Activated CD4-positive, alpha-beta T cell treated with anti-CD3 and anti-CD28 coated beads for 36 hours (primary cell): ENCODE data around the gene TMEM123. TPM values are rescaled to one million over a fixed set of nuclear protein-coding genes. Genes with fewer than 3 reads are reported as not detected.

ENCODE experiments used
- ATAC-seq: fragments of 200-7000 bp; cut with Tn5 transposase; one replicate; pipeline ENCODE4 v1.10.0; 2021; ENCODE audit warnings: mild to moderate bottlenecking, moderate library complexity
- CTCF ChIA-PET: fragments of 350-600 bp; sonication (Branson Sonifier 250); formaldehyde crosslinking; loops from one replicate; lab custom pipeline; 2021; ENCODE audit warnings: antibody characterized with exemption; lab: Charles Lee
- POLR2A ChIA-PET: fragments of 350-600 bp; sonication (Branson Sonifier 250); formaldehyde crosslinking; loops from one replicate; lab custom pipeline; 2021; ENCODE audit warnings: antibody characterized with exemption, inconsistent platforms; lab: Charles Lee
- DNase-seq: peaks from one replicate; pipeline ENCODE4 v3.0.0-alpha.2; 2020
- H3K27ac Mint-ChIP-seq: one replicate; pipeline ENCODE4 v1.8.0; 2021; ENCODE audit warnings: mixed read lengths
- H3K27me3 Mint-ChIP-seq: one replicate; pipeline ENCODE4 v1.8.0; 2021; ENCODE audit warnings: mixed read lengths
- H3K36me3 Mint-ChIP-seq: one replicate; pipeline ENCODE4 v1.8.0; 2021; ENCODE audit warnings: low read depth, mixed read lengths
- H3K4me1 Mint-ChIP-seq: one replicate; pipeline ENCODE4 v1.8.0; 2021; ENCODE audit warnings: mixed read lengths
- H3K4me3 Mint-ChIP-seq: one replicate; pipeline ENCODE4 v1.8.0; 2021; ENCODE audit warnings: mild to moderate bottlenecking, moderate library complexity, mixed read lengths
- H3K9me3 Mint-ChIP-seq: one replicate; pipeline ENCODE4 v1.8.0; 2021; ENCODE audit warnings: low read depth, mixed read lengths
- intact Hi-C, 2 experiments: fragments of 100-400 bp; cut with DNase I in 1 of 2; cut with micrococcal nuclease in 1 of 2; formaldehyde crosslinking; loops; one replicate each; pipeline versions ENCODE4 v1.14.2 to v1.15.1; 2022 to 2024; cut with DNase I, micrococcal nuclease
- total RNA-seq, 2 experiments: library from RNA; stranded (reverse); gene quantifications; one replicate each; pipeline ENCODE4 v1.2.3, GENCODE V29; 2021

TMEM123 gene
- total RNA-seq, 2 experiments from 2014 or later, result 179 to 392 TPM

DNA sequence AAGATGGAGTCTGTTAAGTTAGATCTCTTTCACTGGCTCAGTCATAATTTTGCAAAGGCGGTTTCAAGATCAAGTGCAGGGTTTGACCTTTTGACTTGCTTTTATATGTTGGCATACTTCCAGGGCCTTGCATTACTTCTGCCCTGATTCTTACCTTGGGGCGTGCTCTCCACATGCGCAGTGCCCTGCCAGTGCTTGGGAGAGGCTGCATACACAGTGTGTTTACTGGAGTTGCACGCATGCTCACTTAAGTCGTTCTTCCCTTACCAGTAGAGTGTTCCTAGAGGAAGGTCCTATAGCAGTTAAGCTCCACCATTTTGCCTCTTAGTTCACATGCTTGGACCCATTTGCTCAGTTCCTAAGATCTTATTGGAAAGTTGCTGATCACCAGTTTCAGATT, 21.0 kb upstream of the TMEM123 start:
- Mint-ChIP-seq H3K4me3 (no peak overlapping the region), H3K27me3 (no peaks in the 10 kb centered on the region), H3K27ac (peak overlapping the region; percentile 71), H3K4me1 (peaks cover 92% of the 10 kb centered on the region), H3K36me3 (no peaks in the 10 kb centered on the region), H3K9me3 (no peaks in the 10 kb centered on the region)
- ATAC-seq (peak; percentile 11), DNase-seq (peak; percentile 52)
- ChIA-PET CTCF (interaction anchor here (0.6 to 1.3 kb wide), 2 partner anchors 51 to 123 kb away, joined by 3 read pairs; no protein-coding TSS in a partner anchor), POLR2A (no interaction called here)
- intact Hi-C loops, result no loop called here

DNA sequence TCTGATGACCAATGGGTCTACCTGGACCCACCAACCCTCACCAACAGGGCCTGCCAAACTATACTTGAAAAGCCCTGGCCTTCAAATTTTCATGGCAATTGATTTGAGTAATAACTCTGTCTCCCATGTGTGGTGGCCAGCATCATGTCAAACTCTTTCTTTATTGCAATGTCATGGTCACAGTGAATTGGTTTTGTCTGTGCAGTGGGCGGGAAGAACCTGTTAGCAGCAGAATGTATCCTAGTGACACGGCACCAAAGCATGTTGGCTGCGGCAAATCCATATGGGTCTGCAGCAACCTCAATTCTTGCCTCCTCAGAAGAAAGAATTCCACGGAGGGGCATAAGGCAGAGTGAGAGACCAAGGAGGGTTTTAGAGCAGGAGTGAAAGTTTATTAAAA, 19.6 kb upstream of the TMEM123 start:
- H3K36me3 Mint-ChIP-seq, result no peaks in the 10 kb centered on the region
- ChIA-PET CTCF (no interaction called here), POLR2A (interaction anchor here (0.5 kb wide), 1 partner anchor 10 kb away, joined by 5 read pairs; no protein-coding TSS in a partner anchor)
- H3K4me1 Mint-ChIP-seq, result peaks cover 90% of the 10 kb centered on the region
- no peak overlapping the region for H3K4me3 Mint-ChIP-seq
- intact Hi-C loops, result no loop called here
- no peaks in the 10 kb centered on the region for H3K27me3 Mint-ChIP-seq
- no peak overlapping the region for H3K27ac Mint-ChIP-seq
- ATAC-seq (no peak), DNase-seq (no peak)
- H3K9me3 Mint-ChIP-seq, result no peaks in the 10 kb centered on the region

DNA sequence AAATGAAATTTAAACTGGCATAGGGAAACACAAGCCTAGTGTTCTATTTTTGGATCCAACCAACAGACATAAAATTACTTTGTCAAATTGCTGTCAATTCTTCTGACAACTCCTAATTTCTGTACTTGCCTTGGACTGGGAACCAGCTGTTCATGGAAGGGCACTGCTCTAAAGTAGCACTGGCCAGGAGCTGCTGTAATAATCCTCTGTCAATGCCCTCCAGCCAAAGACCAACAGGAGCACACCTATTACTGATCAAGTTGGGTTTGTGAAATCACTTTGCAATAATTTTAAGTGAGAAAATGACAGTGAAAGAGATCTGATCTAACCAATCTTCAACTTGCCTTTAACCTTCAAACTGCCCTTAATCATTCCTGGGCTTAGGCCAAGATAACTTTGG, 18.9 kb upstream of the TMEM123 start:
- no peak for ATAC-seq
- intact Hi-C loops, result loop anchor here (1.0 to 2.0 kb wide), 2 partner anchors 14 to 19 kb away; partner anchors contain the start of gene TMEM123 (in 1 of the 2)
- H3K9me3 Mint-ChIP-seq, result no peaks in the 10 kb centered on the region
- CTCF ChIA-PET, result interaction anchor here (1.2 kb wide), 1 partner anchor 81 kb away, joined by 6 read pairs; no protein-coding TSS in a partner anchor
- no peaks in the 10 kb centered on the region for H3K36me3 Mint-ChIP-seq
- POLR2A ChIA-PET, result no interaction called here
- peaks cover 90% of the 10 kb centered on the region for H3K4me1 Mint-ChIP-seq
- no peak overlapping the region for H3K4me3 Mint-ChIP-seq
- DNase-seq, result no peak
- no peaks in the 10 kb centered on the region for H3K27me3 Mint-ChIP-seq
- no peak overlapping the region for H3K27ac Mint-ChIP-seq

DNA sequence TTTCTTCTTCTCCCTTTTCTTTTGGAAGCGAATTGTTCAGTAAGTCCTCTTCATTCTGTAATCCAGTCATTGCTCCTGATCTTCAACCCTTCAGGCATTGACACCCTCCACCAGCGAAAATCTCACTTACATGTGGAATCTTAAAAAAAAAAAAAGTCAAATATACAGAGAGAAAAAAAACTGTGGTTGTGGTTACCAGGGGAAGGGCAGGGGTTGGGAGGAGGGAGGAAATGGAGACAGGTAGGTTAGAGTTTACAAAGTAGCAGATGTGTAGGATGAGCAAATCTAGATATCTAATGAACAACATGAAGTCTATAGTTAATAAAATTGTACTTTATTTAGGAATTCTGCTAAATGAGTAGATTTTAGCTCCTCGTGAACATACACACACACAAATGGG, 17.7 kb upstream of the TMEM123 start:
- Mint-ChIP-seq H3K9me3 (no peaks in the 10 kb centered on the region), H3K36me3 (no peaks in the 10 kb centered on the region), H3K4me1 (peaks cover 95% of the 10 kb centered on the region), H3K4me3 (no peak overlapping the region), H3K27ac (peak overlapping the region; percentile 32), H3K27me3 (no peaks in the 10 kb centered on the region)
- ATAC-seq, result no peak
- intact Hi-C loops, result loop anchor here in 1 of 2 experiments (2.0 kb wide), 1 partner anchor 17 kb away; the partner anchor contains the start of gene TMEM123
- ChIA-PET CTCF (interaction anchor here (1.2 kb wide), 1 partner anchor 80 kb away, joined by 6 read pairs; no protein-coding TSS in a partner anchor), POLR2A (no interaction called here)
- no peak for DNase-seq

DNA sequence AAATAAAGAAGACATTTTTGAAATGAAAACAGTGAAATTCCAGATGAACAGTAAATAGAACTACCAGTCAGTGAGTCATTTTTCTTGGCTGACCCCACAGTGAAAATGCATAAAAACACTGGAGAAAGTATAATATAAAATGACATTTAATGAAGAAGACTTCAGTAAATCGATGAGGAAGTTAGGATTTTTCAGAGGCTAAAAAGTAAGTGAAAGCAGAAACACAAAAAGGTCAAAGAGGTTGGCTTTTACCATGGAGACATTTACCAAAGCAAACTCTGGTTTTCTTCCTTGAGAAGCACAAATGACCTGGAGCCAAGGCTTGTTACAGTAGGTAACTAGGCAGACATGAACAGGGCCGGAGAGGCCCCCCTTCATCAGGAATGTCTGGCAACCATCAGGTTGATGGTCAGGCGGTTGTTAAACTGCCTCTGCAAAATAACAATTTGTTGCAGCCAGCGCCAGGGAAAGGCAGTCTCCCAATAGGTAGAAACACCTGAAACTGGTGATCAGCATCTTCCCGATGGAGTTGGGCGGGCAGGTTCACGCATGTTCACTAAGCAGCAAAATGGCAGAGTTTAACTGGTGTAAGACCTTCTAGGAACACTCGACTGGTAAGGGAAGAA, 16.7 kb upstream of the TMEM123 start:
- no peaks in the 10 kb centered on the region for H3K36me3 Mint-ChIP-seq
- no peak for ATAC-seq
- no peak for DNase-seq
- H3K4me1 Mint-ChIP-seq, result peaks cover 95% of the 10 kb centered on the region
- ChIA-PET CTCF (no interaction called here), POLR2A (no interaction called here)
- H3K9me3 Mint-ChIP-seq, result no peaks in the 10 kb centered on the region
- no peaks in the 10 kb centered on the region for H3K27me3 Mint-ChIP-seq
- intact Hi-C loops, result no loop called here
- peak overlapping the region; percentile 21 for H3K27ac Mint-ChIP-seq
- H3K4me3 Mint-ChIP-seq, result no peak overlapping the region

DNA sequence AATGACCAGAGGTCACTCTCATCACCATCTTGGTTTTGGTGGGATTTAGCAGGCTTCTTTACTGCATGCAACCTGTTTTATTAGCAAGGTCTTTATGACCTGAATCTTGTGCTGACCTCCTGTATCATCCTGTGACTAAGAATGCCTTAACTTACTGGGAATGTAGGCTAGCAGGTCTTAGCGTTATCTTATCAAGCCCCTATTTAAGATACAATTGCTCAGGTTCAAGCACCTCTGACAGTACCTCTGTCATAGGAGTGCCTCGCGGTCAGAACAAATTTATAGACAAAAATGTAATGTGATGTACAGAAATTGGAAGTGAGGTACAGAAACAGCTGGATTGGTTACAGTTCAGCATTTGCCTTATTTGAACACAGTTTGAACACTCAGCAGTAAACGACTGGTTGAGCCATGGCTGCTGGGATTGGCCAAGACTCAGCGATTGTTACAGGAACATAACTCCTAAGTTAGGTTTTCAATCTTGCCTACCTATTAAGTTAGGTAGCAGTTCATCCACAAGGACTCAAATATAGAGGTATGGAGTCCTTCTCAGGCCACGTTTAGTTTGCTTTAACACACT, 16.1 kb upstream of the TMEM123 start:
- CTCF ChIA-PET, result no interaction called here
- Mint-ChIP-seq H3K36me3 (no peaks in the 10 kb centered on the region), H3K27ac (peak overlapping the region; percentile 21), H3K9me3 (no peaks in the 10 kb centered on the region), H3K27me3 (no peaks in the 10 kb centered on the region), H3K4me1 (peaks cover 92% of the 10 kb centered on the region), H3K4me3 (no peak overlapping the region)
- no peak for ATAC-seq
- intact Hi-C loops, result no loop called here
- POLR2A ChIA-PET, result no interaction called here
- DNase-seq, result no peak

DNA sequence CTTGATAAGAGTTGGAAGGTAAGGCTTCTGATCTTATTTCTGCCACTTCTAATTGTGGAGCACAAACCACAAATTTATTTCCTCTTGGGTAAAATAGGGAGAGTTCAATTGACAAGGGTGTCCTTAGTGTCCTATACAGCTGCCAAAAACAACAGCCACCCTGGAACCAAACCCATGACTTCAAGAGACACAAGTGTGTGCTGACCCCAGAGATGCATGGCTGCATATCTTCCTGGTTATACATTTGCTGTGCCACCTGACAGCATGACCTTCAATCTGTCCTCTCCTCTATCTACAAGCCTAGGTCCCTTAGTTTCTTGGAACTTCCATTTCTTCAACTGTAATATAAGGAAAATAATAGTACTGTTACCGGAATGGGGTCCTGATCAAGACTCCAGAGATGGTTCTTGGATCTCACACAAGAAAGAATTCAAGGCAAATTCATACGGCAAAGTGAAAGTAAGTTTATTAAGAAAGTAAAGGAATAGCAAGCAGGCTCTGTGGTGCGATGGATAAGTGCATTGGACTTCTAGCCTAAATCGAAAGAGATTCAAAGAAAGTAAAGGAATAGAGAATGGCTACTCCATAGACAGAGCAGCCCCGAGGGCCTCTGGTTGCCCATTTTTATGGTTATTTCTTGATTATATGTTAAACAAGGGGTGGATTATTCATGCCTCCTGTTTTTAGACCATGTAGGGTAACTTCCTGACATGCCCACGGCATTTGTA, 15.5 kb upstream of the TMEM123 start:
- CTCF ChIA-PET, result interaction anchor here (0.7 to 2.2 kb wide), 6 partner anchors 10 to 199 kb away, joined by 3 to 6 read pairs (median 4); no protein-coding TSS in a partner anchor
- peak overlapping the region; percentile 18 for H3K27ac Mint-ChIP-seq
- POLR2A ChIA-PET, result no interaction called here
- DNase-seq (no peak), ATAC-seq (no peak)
- no peaks in the 10 kb centered on the region for H3K27me3 Mint-ChIP-seq
- intact Hi-C loops, result no loop called here
- H3K4me3 Mint-ChIP-seq, result peak overlapping the region; percentile 5
- no peaks in the 10 kb centered on the region for H3K9me3 Mint-ChIP-seq
- H3K36me3 Mint-ChIP-seq, result no peaks in the 10 kb centered on the region
- peaks cover 86% of the 10 kb centered on the region for H3K4me1 Mint-ChIP-seq

DNA sequence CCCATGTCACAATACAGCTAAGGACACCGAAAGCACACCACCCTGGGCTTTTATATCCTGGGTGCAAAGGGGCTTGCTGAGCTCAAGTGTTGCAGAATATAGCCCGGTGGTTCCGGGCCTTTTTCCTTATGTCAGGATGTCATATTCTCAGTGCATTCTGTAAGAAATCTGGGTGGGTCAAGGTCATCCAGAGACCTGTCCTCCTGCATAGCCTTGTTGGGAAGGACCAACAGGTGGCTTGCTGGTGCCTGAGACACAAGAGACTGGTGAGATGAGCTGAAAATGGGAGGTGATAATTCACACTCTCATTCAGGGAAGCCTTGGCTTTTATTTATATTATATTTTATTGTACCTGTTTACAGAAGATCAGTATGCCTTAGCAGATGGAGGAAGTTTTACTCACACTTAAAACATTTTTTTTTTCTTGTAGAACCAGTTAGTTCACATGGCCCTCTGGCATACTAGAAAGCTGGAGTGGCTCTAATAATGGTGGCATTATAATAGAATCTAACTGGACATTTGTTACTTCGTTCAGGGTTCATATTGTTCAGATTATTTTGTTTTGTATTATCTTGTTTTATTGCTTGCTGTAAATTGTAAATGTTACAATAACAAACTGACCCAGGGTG, 14.6 kb upstream of the TMEM123 start:
- Mint-ChIP-seq H3K27me3 (no peaks in the 10 kb centered on the region), H3K4me3 (no peak overlapping the region)

DNA sequence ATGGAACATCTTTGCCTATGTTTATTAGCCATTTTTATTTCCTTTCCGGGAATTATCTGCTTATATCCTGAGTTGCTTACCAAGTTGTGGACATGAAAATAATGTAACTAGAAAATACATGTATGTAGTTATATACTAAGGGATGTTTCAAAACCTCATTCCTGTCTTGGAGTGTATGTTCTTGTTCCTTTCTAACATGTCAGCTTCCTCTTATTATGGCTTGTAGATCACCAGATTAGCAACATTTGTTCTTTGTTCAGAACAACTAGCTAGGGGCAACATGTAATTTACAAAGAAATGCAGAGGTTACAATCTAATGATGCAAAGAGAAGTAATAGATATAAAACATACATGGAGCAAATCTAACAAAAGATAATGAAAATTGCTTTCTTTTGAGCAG, 13.1 kb upstream of the TMEM123 start:
- ATAC-seq, result no peak

More for the DNA sequence above, 14.6 kb upstream of the TMEM123 start:
- Mint-ChIP-seq H3K36me3 (no peaks in the 10 kb centered on the region), H3K4me1 (peaks cover 84% of the 10 kb centered on the region), H3K9me3 (no peaks in the 10 kb centered on the region), H3K27ac (no peak overlapping the region)
- POLR2A ChIA-PET, result no interaction called here
- intact Hi-C loops, result no loop called here
- ATAC-seq (no peak), DNase-seq (no peak)
- CTCF ChIA-PET, result interaction anchor here (0.6 to 2.2 kb wide), 9 partner anchors 9 to 198 kb away, joined by 3 to 6 read pairs (median 3); no protein-coding TSS in a partner anchor

DNA sequence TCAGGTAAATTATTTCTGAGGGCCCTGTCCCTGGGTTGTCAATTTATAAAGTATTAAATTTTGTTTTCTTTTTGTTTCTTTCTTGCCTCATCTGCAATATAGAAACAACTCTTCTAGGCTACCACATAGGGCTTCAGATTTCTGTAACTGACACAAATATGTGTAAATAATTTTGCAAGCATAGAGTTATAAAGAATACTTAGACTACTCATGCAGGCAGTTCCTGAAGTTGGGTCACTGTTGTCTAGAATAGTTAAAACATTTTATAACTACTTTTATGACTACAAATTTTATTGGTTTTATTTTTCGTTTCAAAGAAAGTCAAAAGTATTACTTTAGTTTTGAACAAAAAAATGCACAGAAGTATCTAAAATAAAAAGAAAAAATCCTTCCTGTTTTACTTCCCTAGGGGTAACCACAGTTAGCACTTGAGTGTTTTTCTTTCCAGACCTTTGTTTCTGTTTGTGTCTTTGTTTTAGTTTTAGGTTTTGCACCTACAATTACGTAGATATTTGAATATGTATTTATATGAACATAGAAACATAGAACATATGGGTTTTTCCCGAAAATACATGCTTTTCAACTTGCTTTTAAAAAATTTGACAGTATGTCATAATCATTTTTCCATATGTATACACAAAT, 12.4 kb upstream of the TMEM123 start:
- DNase-seq (no peak), ATAC-seq (peak; percentile 66)
- CTCF ChIA-PET, result no interaction called here
- POLR2A ChIA-PET, result interaction anchor here (0.7 to 0.8 kb wide), 2 partner anchors 12 to 21 kb away, joined by 3 to 4 read pairs; no protein-coding TSS in a partner anchor
- no peaks in the 10 kb centered on the region for H3K9me3 Mint-ChIP-seq
- peaks cover 65% of the 10 kb centered on the region for H3K4me1 Mint-ChIP-seq
- H3K27me3 Mint-ChIP-seq, result no peaks in the 10 kb centered on the region
- no peak overlapping the region for H3K4me3 Mint-ChIP-seq
- intact Hi-C loops, result no loop called here
- peak overlapping the region; percentile 63 for H3K27ac Mint-ChIP-seq
- no peaks in the 10 kb centered on the region for H3K36me3 Mint-ChIP-seq

More for the DNA sequence above, 13.1 kb upstream of the TMEM123 start:
- Mint-ChIP-seq H3K9me3 (no peaks in the 10 kb centered on the region), H3K4me1 (peaks cover 70% of the 10 kb centered on the region), H3K4me3 (no peak overlapping the region), H3K36me3 (no peaks in the 10 kb centered on the region), H3K27me3 (no peaks in the 10 kb centered on the region), H3K27ac (peak overlapping the region; percentile 53)
- ChIA-PET CTCF (interaction anchor here (0.5 to 2.2 kb wide), 4 partner anchors 75 to 177 kb away, joined by 3 to 6 read pairs (median 4); no protein-coding TSS in a partner anchor), POLR2A (interaction anchor here (0.7 to 0.8 kb wide), 2 partner anchors 12 to 21 kb away, joined by 3 to 4 read pairs; no protein-coding TSS in a partner anchor)
- no peak for DNase-seq
- intact Hi-C loops, result no loop called here
